Calu3 (cell line): ENCODE data around the gene STX3. TPM values are rescaled to one million over a fixed set of nuclear protein-coding genes. Genes with fewer than 3 reads are reported as not detected.
"Not testable (repeated sequence)": the region's sequence is repeated elsewhere in the genome, so short reads cannot be mapped to it uniquely, and the experiment has no call there.

Experiments used
- BruUV-seq: library from RNA; stranded (reverse); fragments of 400-500 nt; replicated peaks from 2 replicates; lab custom pipeline; 2021; lab: Mats Ljungman, UMichigan
- CTCF ChIA-PET: fragments of 300-600 bp; sonication (Branson Sonifier 250); formaldehyde crosslinking; loops from one replicate; lab custom pipeline; 2022; ENCODE audit warnings: antibody characterized with exemption; lab: Charles Lee
- DNase-seq: peaks from one replicate; pipeline ENCODE4 v3.0.0; 2022
- H3K27ac Mint-ChIP-seq: one replicate; pipeline ENCODE4 v1.8.0; 2022; ENCODE audit warnings: mixed read lengths; ENCODE audit not compliant: unreplicated experiment
- H3K27me3 Mint-ChIP-seq: one replicate; pipeline ENCODE4 v1.8.0; 2022; ENCODE audit warnings: mixed read lengths; ENCODE audit not compliant: unreplicated experiment
- H3K36me3 Mint-ChIP-seq: one replicate; pipeline ENCODE4 v1.8.0; 2022; ENCODE audit warnings: mild to moderate bottlenecking, moderate library complexity, mixed read lengths; ENCODE audit not compliant: insufficient read depth, unreplicated experiment
- H3K4me1 Mint-ChIP-seq: one replicate; pipeline ENCODE4 v1.8.0; 2022; ENCODE audit warnings: mild to moderate bottlenecking, low read depth, mixed read lengths; ENCODE audit not compliant: unreplicated experiment
- H3K4me3 Mint-ChIP-seq: one replicate; pipeline ENCODE4 v1.8.0; 2022; ENCODE audit warnings: mild to moderate bottlenecking, low read depth, moderate library complexity, mixed read lengths; ENCODE audit not compliant: unreplicated experiment
- H3K9me3 Mint-ChIP-seq: one replicate; pipeline ENCODE4 v1.8.0; 2022; ENCODE audit warnings: low read depth, mixed read lengths; ENCODE audit not compliant: unreplicated experiment
- CTCF ChIP-seq: fragments of 200-600 bp; IDR thresholded peaks from one replicate; pipeline ENCODE4 v1.8.0; 2022; ENCODE audit warnings: antibody characterized with exemption; ENCODE audit not compliant: unreplicated experiment
- intact Hi-C: fragments of 100-400 bp; cut with micrococcal nuclease; formaldehyde crosslinking; loops from one replicate; pipeline ENCODE4 v1.10.0; 2022; ENCODE audit not compliant: unreplicated experiment
- total RNA-seq: library from RNA; stranded (reverse); gene quantifications from 2 replicates; pipeline ENCODE4 v1.2.3, GENCODE V29; 2022

The STX3 gene
- total RNA-seq, 1 experiment from 2014 or later: 50.1 TPM

DNA sequence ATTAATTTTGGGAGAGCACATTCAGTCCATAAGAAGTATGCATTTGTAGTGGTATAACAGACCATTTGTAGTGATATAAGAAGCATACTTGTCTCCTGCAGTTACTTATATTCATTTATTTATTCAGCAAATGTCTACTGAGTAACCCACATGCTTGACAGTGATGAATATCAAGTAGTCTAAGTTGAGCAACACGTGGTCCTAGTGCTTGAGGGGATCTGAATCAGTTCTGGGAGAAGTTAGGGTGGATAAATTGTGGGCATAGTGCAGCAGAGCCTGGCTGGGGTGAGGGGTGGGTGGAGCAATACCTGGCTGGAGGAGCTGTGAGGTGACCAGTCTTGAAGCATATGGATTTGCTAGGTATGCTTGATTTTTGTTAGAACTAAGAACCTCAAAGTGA, 24.3 kb downstream of the STX3 start:
- Mint-ChIP-seq H3K36me3 (peaks cover 58% of the 10 kb centered on the region), H3K4me1 (peaks cover 60% of the 10 kb centered on the region), H3K9me3 (peaks cover 4% of the 10 kb centered on the region)

DNA sequence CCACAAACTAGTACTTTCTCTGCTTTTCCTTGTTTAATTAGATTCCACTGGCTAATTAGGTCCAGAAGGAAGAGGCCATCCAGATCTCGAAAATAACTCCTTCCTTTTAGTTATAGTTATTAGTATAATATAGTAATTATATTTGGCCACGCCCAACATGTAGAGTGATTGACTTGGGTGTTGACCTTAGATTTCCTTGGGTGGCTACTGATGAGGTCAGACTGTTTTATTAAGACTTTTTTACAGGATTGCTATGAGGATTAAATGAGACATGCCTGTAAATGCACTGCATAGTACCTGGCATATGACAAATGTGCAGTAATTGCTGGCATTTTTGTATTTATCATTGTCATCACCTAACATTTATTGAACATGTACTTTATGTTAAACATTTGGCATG, 26.9 kb downstream of the STX3 start:
- no TSS peak for BruUV-seq
- intact Hi-C loops: loop anchor here (10.0 kb wide), 1 partner anchor 237 kb away; no protein-coding TSS in a partner anchor
- no peak overlapping the region for H3K4me3 Mint-ChIP-seq
- no peak overlapping the region for H3K27ac Mint-ChIP-seq
- no peak for TF ChIP-seq CTCF
- H3K9me3 Mint-ChIP-seq: peaks cover 4% of the 10 kb centered on the region
- H3K36me3 Mint-ChIP-seq: peaks cover 46% of the 10 kb centered on the region
- no peaks in the 10 kb centered on the region for H3K27me3 Mint-ChIP-seq
- DNase-seq: no peak
- CTCF ChIA-PET: no interaction called here
- H3K4me1 Mint-ChIP-seq: peaks cover 68% of the 10 kb centered on the region

More for the DNA sequence above, 24.3 kb downstream of the STX3 start:
- no peak for DNase-seq
- intact Hi-C loops: no loop called here
- no peak for TF ChIP-seq CTCF
- no peaks in the 10 kb centered on the region for H3K27me3 Mint-ChIP-seq
- no peak overlapping the region for H3K27ac Mint-ChIP-seq
- H3K4me3 Mint-ChIP-seq: no peak overlapping the region
- BruUV-seq: no TSS peak
- CTCF ChIA-PET: no interaction called here

- Mint-ChIP-seq H3K4me1 (peaks cover 65% of the 10 kb centered on the region), H3K9me3 (peaks cover 4% of the 10 kb centered on the region), H3K36me3 (peaks cover 47% of the 10 kb centered on the region), H3K27ac (no peak overlapping the region), H3K27me3 (no peaks in the 10 kb centered on the region), H3K4me3 (no peak overlapping the region)
- intact Hi-C loops: loop anchor here (10.0 kb wide), 1 partner anchor 239 kb away; no protein-coding TSS in a partner anchor
- no TSS peak for BruUV-seq
- CTCF ChIA-PET: no interaction called here
- TF ChIP-seq CTCF: no peak
- no peak for DNase-seq
Measured at GRCh38 chr11:59783632-59784090, 28.5 kb downstream of the STX3 start.

GRCh38 chr11:59784441-59784840, 29.3 kb downstream of the STX3 start:
- peaks cover 50% of the 10 kb centered on the region for H3K36me3 Mint-ChIP-seq
- H3K4me3 Mint-ChIP-seq, H3K9me3 Mint-ChIP-seq, BruUV-seq, H3K27ac Mint-ChIP-seq, H3K27me3 Mint-ChIP-seq, CTCF ChIA-PET, DNase-seq: not testable (repeated sequence)
- intact Hi-C loops: loop anchor here (10.0 kb wide), 1 partner anchor 240 kb away; no protein-coding TSS in a partner anchor
- peaks cover 60% of the 10 kb centered on the region for H3K4me1 Mint-ChIP-seq

GRCh38 chr11:59785818-59786217, 30.6 kb downstream of the STX3 start:
- DNase-seq: no peak
- H3K9me3 Mint-ChIP-seq: peaks cover 4% of the 10 kb centered on the region
- H3K4me1 Mint-ChIP-seq: peaks cover 46% of the 10 kb centered on the region
- no peak overlapping the region for H3K4me3 Mint-ChIP-seq
- H3K27ac Mint-ChIP-seq: no peak overlapping the region
- no peak for TF ChIP-seq CTCF
- no peaks in the 10 kb centered on the region for H3K27me3 Mint-ChIP-seq
- no TSS peak for BruUV-seq
- H3K36me3 Mint-ChIP-seq: peaks cover 46% of the 10 kb centered on the region
- intact Hi-C loops: loop anchor here (5.0 to 10.0 kb wide), 2 partner anchors 34 to 241 kb away; no protein-coding TSS in a partner anchor
- CTCF ChIA-PET: interaction anchor here (2.6 kb wide), 1 partner anchor 31 kb away, joined by 12 read pairs; the partner anchor contains the start of gene STX3
